HL-60/S4 treated with phorbol 12-myristate 13-acetate at 8.2 ng/mL for 4 days and 3 days (cell line): ENCODE data around the gene RFXAP.

Experiments
- in situ Hi-C: fragments of 300-500 bp; cut with MboI; formaldehyde crosslinking; loops from 2 replicates; pipeline ENCODE4 v1.15.0; 2022; ENCODE audit warnings: low sequenced_read_pairs

Gene RFXAP

GRCh38 chr13:36817996-36818803 lies 822 bp upstream of the RFXAP start:
- in situ Hi-C loops: no loop called here

- in situ Hi-C loops: no loop called here
Measured at GRCh38 chr13:36819739-36820090, 693 bp downstream of the RFXAP start.

GRCh38 chr13:36820222-36820621 lies 1.2 kb downstream of the RFXAP start:
- in situ Hi-C loops: no loop called here

- in situ Hi-C loops: no loop called here
Measured at GRCh38 chr13:36822785-36823184, 3.8 kb downstream of the RFXAP start.

- in situ Hi-C loops: no loop called here
Measured at GRCh38 chr13:36829753-36830152, 10.7 kb downstream of the RFXAP start.

GRCh38 chr13:36831291-36831690 lies 12.3 kb downstream of the RFXAP start:
- in situ Hi-C loops: no loop called here

- in situ Hi-C loops: no loop called here
Measured at GRCh38 chr13:36834299-36834698, 15.3 kb downstream of the RFXAP start.

GRCh38 chr13:36837354-36838092 lies 18.5 kb downstream of the RFXAP start:
- in situ Hi-C loops: no loop called here

GRCh38 chr13:36839281-36839680 lies 20.3 kb downstream of the RFXAP start:
- in situ Hi-C loops: no loop called here

- in situ Hi-C loops: no loop called here
Measured at GRCh38 chr13:36839981-36840380, 21.0 kb downstream of the RFXAP start.

GRCh38 chr13:36840718-36841250 lies 21.8 kb downstream of the RFXAP start:
- in situ Hi-C loops: no loop called here

GRCh38 chr13:36841391-36841790 lies 22.4 kb downstream of the RFXAP start:
- in situ Hi-C loops: no loop called here

- in situ Hi-C loops: no loop called here
Measured at GRCh38 chr13:36847606-36848005, 28.6 kb downstream of the RFXAP start.

- in situ Hi-C loops: no loop called here
Measured at GRCh38 chr13:36848199-36848982, 29.4 kb downstream of the RFXAP start.

GRCh38 chr13:36850790-36851438 lies 31.9 kb downstream of the RFXAP start:
- in situ Hi-C loops: no loop called here

GRCh38 chr13:36857253-36857652 lies 38.2 kb downstream of the RFXAP start:
- in situ Hi-C loops: no loop called here

GRCh38 chr13:36858290-36858689 lies 39.3 kb downstream of the RFXAP start:
- in situ Hi-C loops: no loop called here

GRCh38 chr13:36859259-36859658 lies 40.2 kb downstream of the RFXAP start:
- in situ Hi-C loops: no loop called here

GRCh38 chr13:36862002-36862685 lies 43.1 kb downstream of the RFXAP start:
- in situ Hi-C loops: no loop called here

GRCh38 chr13:36862722-36863121 lies 43.7 kb downstream of the RFXAP start:
- in situ Hi-C loops: no loop called here
